Osteocyte (in vitro differentiated cells): ENCODE measurements around the gene SOX5. TPM values are rescaled to one million over a fixed set of nuclear protein-coding genes. Genes with fewer than 3 reads are reported as not detected.

ENCODE experiments used
- DNase-seq: peaks from one replicate; pipeline ENCODE4 v3.0.0; 2021; ENCODE audit warnings: mixed read lengths; ENCODE audit not compliant: unreplicated experiment; ENCODE audit errors: extremely low spot score
- H3K27ac Mint-ChIP-seq: one replicate; pipeline ENCODE4 v1.8.0; 2021; ENCODE audit warnings: mild to moderate bottlenecking, mixed read lengths; ENCODE audit not compliant: unreplicated experiment
- H3K27me3 Mint-ChIP-seq: one replicate; pipeline ENCODE4 v1.8.0; 2021; ENCODE audit warnings: mixed read lengths; ENCODE audit not compliant: unreplicated experiment
- H3K36me3 Mint-ChIP-seq: one replicate; pipeline ENCODE4 v1.8.0; 2021; ENCODE audit warnings: mixed read lengths; ENCODE audit not compliant: unreplicated experiment
- H3K4me1 Mint-ChIP-seq: one replicate; pipeline ENCODE4 v1.8.0; 2021; ENCODE audit warnings: mixed read lengths; ENCODE audit not compliant: unreplicated experiment
- H3K4me3 Mint-ChIP-seq: one replicate; pipeline ENCODE4 v1.8.0; 2021; ENCODE audit warnings: mild to moderate bottlenecking, moderate library complexity, mixed read lengths; ENCODE audit not compliant: unreplicated experiment
- H3K9me3 Mint-ChIP-seq: one replicate; pipeline ENCODE4 v1.8.0; 2021; ENCODE audit warnings: mixed read lengths; ENCODE audit not compliant: unreplicated experiment
- CTCF ChIP-seq: fragments of 200-600 bp; sonication (generic); IDR thresholded peaks from 2 replicates; pipeline ENCODE4 v1.5.0; 2021; ENCODE audit warnings: antibody characterized with exemption, mild to moderate bottlenecking, moderate library complexity
- total RNA-seq: library from RNA; stranded (reverse); gene quantifications from 2 replicates; pipeline ENCODE4 v1.2.1, GENCODE V29; 2021

The SOX5 gene
- total RNA-seq, 1 donor from 2014 or later: 6.3 TPM

GRCh38 chr12:23576372-23576771 lies 373.1 kb downstream of the SOX5 start:
- no peak overlapping the region for H3K27ac Mint-ChIP-seq
- no peaks in the 10 kb centered on the region for H3K4me1 Mint-ChIP-seq
- H3K36me3 Mint-ChIP-seq: no peaks in the 10 kb centered on the region
- no peak for DNase-seq
- TF ChIP-seq CTCF: no peak
- H3K9me3 Mint-ChIP-seq: no peaks in the 10 kb centered on the region
- no peak overlapping the region for H3K4me3 Mint-ChIP-seq
- no peaks in the 10 kb centered on the region for H3K27me3 Mint-ChIP-seq

DNA sequence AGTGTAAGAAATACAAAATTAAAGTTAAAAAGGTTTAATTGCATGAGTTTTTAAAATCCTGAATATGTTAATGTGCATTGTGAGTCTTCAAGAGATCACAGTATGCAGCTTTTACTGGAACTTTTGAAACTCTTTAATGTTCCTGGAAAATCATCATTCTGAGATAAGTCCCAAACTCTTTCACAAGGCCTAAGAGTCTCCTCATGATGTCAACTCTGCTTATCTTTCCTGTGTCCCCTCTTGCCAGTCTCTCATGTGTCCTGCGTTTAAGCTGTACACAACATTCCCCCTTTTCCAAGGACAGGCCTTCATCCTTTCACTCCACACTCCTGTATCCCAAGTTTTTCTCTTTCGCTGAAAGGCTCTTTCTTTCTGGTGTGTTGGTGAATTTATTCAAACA lies 380.1 kb downstream of the SOX5 start:
- no peaks in the 10 kb centered on the region for H3K36me3 Mint-ChIP-seq
- H3K9me3 Mint-ChIP-seq: no peaks in the 10 kb centered on the region
- no peak overlapping the region for H3K27ac Mint-ChIP-seq
- TF ChIP-seq CTCF: no peak
- DNase-seq: no peak
- H3K4me3 Mint-ChIP-seq: no peak overlapping the region
- H3K4me1 Mint-ChIP-seq: no peaks in the 10 kb centered on the region
- H3K27me3 Mint-ChIP-seq: no peaks in the 10 kb centered on the region

DNA sequence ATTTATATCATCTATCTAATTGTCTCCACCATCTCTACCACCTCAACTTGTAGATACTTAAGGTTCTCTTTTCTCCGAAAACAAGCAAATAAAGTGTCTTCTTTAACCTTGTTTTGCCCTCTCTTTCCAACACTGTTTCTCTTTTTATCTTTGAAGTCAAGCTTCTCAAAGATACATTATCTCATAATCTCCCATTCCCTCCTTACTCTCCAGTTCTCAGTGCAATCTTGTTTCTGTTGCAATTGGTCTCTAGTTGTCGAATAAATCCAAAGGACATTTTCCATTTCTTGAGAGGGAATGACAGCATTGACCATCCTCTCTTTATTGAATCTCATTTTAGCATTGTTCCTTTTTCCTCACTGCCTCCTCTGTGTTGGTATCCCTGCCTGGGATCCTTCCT lies 383.3 kb downstream of the SOX5 start:
- Mint-ChIP-seq H3K9me3 (no peaks in the 10 kb centered on the region), H3K4me3 (no peak overlapping the region), H3K4me1 (no peaks in the 10 kb centered on the region), H3K27ac (no peak overlapping the region), H3K27me3 (no peaks in the 10 kb centered on the region), H3K36me3 (no peaks in the 10 kb centered on the region)
- DNase-seq: no peak
- no peak for TF ChIP-seq CTCF

DNA sequence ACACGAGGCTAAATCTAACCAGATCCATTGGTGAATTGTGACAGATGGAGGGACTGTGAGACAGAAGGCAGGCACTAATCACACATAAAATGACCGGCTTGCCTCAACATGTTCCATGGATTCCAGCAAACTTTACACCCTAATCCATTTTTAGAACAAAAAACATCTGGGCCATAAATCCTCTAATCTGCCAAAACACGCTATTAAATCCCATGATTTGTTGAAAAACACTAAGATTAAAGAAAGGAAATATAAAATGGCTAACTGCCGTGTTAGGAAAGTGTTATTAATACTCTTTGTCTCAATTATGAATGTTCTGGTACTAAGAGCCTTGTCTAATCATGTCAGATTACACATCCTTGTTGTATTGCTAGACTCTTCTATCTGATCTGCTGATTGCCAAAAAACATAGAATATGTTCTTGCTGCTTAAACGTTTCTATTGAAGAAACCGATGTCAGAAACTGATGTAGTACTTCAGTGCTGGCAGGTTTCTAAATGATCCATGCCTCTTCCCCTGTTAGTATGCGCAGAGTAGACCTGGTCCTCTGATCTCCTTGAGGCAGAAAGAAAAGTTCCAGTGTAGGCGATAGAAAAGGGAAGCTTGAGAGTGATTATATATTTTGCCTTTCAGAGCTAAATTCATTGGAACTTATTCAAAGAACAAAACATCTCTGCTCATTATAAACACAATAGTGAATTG lies 384.9 kb downstream of the SOX5 start:
- no peak for TF ChIP-seq CTCF
- Mint-ChIP-seq H3K27me3 (no peaks in the 10 kb centered on the region), H3K4me3 (no peak overlapping the region), H3K9me3 (no peaks in the 10 kb centered on the region), H3K27ac (no peak overlapping the region), H3K4me1 (no peaks in the 10 kb centered on the region), H3K36me3 (no peaks in the 10 kb centered on the region)
- DNase-seq: no peak

DNA sequence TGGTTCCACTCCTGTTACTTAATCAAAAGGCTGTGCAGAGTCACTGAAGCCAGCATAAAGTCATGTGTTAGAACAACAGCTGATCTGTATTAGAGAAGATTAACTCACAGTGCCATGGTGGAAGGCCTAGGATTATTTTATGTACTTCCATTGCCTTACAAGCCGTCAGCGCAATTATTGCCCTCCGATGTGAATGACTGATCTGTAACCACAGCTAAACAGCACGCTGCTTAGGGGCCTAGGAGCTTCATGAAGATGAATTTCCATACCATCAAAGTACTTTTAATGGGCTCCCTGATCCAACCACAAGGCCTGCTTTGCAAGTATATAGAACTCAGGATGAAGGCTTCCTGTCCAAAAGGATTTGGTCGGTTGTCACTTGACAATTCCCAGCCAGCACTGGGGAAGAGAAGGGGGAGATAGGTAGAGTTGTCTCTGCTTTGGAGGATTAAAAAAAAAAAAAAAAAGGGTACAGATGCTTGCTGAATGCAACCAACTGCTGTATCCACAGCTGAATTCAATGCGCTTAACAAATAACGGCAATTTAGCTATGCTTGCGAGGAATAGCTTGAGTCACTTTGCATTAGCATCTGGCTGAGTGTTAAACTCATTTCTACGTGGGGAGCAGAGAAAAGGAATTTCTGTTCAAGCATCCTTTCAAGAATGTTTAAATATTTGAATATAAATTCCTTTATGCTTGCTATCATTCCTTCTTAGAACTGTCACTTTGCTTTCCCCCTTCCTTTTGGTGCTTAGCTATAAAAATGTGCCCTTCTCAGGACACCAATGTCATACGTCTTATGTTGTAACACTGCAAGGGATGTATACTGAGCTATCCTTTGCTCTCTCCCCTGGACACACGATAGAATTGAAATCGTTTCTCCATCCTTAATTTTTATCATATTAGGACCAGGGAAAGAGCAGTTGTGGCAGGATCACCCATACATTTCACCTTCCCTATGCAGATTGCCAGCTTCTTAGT lies 387.8 kb downstream of the SOX5 start:
- Mint-ChIP-seq H3K36me3 (no peaks in the 10 kb centered on the region), H3K4me3 (no peak overlapping the region), H3K27ac (no peak overlapping the region), H3K4me1 (no peaks in the 10 kb centered on the region), H3K9me3 (no peaks in the 10 kb centered on the region), H3K27me3 (no peaks in the 10 kb centered on the region)
- no peak for TF ChIP-seq CTCF
- DNase-seq: no peak
